Immature natural killer cell (primary cell): ENCODE data around the gene BCAM. TPM values are rescaled to one million over a fixed set of nuclear protein-coding genes. Genes with fewer than 3 reads are reported as not detected.
"Not testable (repeated sequence)": the region's sequence is repeated elsewhere in the genome, so short reads cannot be mapped to it uniquely, and the experiment has no call there.

Experiments used
- DNase-seq, 3 donors: peaks; one replicate each; pipeline ENCODE4 v3.0.0; 2022; ENCODE audit warnings: mixed read lengths in 1 of 3
- H3K27ac Mint-ChIP-seq, 6 donors: one replicate each; pipeline ENCODE4 v1.8.0; 2020; ENCODE audit warnings: mixed read lengths in 6 of 6, mild to moderate bottlenecking in 5 of 6, inconsistent platforms in 4 of 6, moderate library complexity in 3 of 6
- H3K27me3 Mint-ChIP-seq, 3 donors: one replicate each; pipeline ENCODE4 v1.8.0; 2020 to 2021; ENCODE audit warnings: low read depth in 3 of 3, mild to moderate bottlenecking in 3 of 3, mixed read lengths in 3 of 3, moderate library complexity in 3 of 3, inconsistent platforms in 1 of 3
- H3K36me3 Mint-ChIP-seq, 3 donors: one replicate each; pipeline ENCODE4 v1.8.0; 2020; ENCODE audit warnings: mixed read lengths in 3 of 3, inconsistent platforms in 2 of 3, mild to moderate bottlenecking in 2 of 3
- H3K4me1 Mint-ChIP-seq, 2 donors: one replicate each; pipeline ENCODE4 v1.8.0; 2020; ENCODE audit warnings: inconsistent platforms in 2 of 2, mild to moderate bottlenecking in 2 of 2, mixed read lengths in 2 of 2, moderate library complexity in 1 of 2
- H3K4me3 Mint-ChIP-seq, 5 donors: one replicate each; pipeline ENCODE4 v1.8.0; 2020; ENCODE audit warnings: mild to moderate bottlenecking in 5 of 5, mixed read lengths in 5 of 5, inconsistent platforms in 3 of 5, moderate library complexity in 3 of 5
- H3K9me3 Mint-ChIP-seq, 6 donors: one replicate each; pipeline ENCODE4 v1.8.0; 2020; ENCODE audit warnings: mild to moderate bottlenecking in 6 of 6, mixed read lengths in 6 of 6, inconsistent platforms in 4 of 6, moderate library complexity in 3 of 6
- polyA plus RNA-seq, 3 donors: library from polyadenylated mRNA; unstranded; fragments of 300-500 nt; fragmentation: Illumina TruSeq; gene quantifications; one replicate each; pipeline ENCODE4 v1.2.3, GENCODE V29; 2021

The BCAM gene
- polyA plus RNA-seq, 3 donors from 2014 or later: not detected

- no peak for DNase-seq
- peaks cover 2 to 4% of the 10 kb centered on the region in 2 donors for H3K4me1 Mint-ChIP-seq
- no peak overlapping the region for H3K4me3 Mint-ChIP-seq
- peaks cover 4 to 17% (median 6%) of the 10 kb centered on the region in 3 donors for H3K27me3 Mint-ChIP-seq
- no peaks in the 10 kb centered on the region for H3K36me3 Mint-ChIP-seq
- no peaks in the 10 kb centered on the region for H3K9me3 Mint-ChIP-seq
- H3K27ac Mint-ChIP-seq: no peak overlapping the region
Observed at GRCh38 chr19:44857837-44858236, 48.9 kb downstream of the BCAM start.

GRCh38 chr19:44861576-44861975 lies 52.7 kb downstream of the BCAM start:
- H3K27ac Mint-ChIP-seq, H3K9me3 Mint-ChIP-seq, DNase-seq, H3K36me3 Mint-ChIP-seq, H3K4me1 Mint-ChIP-seq, H3K4me3 Mint-ChIP-seq: not testable (repeated sequence)
- H3K27me3 Mint-ChIP-seq: peaks cover 2 to 14% (median 6%) of the 10 kb centered on the region in 3 donors

GRCh38 chr19:44863990-44864389 lies 55.1 kb downstream of the BCAM start:
- Mint-ChIP-seq H3K9me3 (no peaks in the 10 kb centered on the region), H3K27me3 (peaks cover 2 to 14% (median 3%) of the 10 kb centered on the region in 3 donors), H3K4me1 (peaks cover 0 to 5% of the 10 kb centered on the region in 2 donors), H3K36me3 (no peaks in the 10 kb centered on the region), H3K27ac (no peak overlapping the region), H3K4me3 (no peak overlapping the region)
- no peak for DNase-seq

GRCh38 chr19:44865196-44865767 lies 56.4 kb downstream of the BCAM start:
- Mint-ChIP-seq H3K9me3 (no peaks in the 10 kb centered on the region), H3K4me3 (no peak overlapping the region), H3K36me3 (no peaks in the 10 kb centered on the region), H3K27me3 (peaks cover 2 to 14% (median 2%) of the 10 kb centered on the region in 3 donors), H3K27ac (no peak overlapping the region), H3K4me1 (peaks cover 0 to 5% of the 10 kb centered on the region in 2 donors)
- no peak for DNase-seq

GRCh38 chr19:44866664-44867063 lies 57.8 kb downstream of the BCAM start:
- H3K9me3 Mint-ChIP-seq: no peaks in the 10 kb centered on the region
- DNase-seq: no peak
- peaks cover 0 to 5% of the 10 kb centered on the region in 2 donors for H3K4me1 Mint-ChIP-seq
- H3K27ac Mint-ChIP-seq: no peak overlapping the region
- H3K36me3 Mint-ChIP-seq: no peaks in the 10 kb centered on the region
- H3K4me3 Mint-ChIP-seq: no peak overlapping the region
- H3K27me3 Mint-ChIP-seq: peaks cover under 1 to 6% (median 2%) of the 10 kb centered on the region in 3 donors

GRCh38 chr19:44867578-44867977 lies 58.7 kb downstream of the BCAM start:
- no peak overlapping the region for H3K27ac Mint-ChIP-seq

GRCh38 chr19:44869733-44870470 lies 61.0 kb downstream of the BCAM start:
- DNase-seq: no peak
- H3K9me3 Mint-ChIP-seq: no peaks in the 10 kb centered on the region
- no peak overlapping the region for H3K4me3 Mint-ChIP-seq
- no peaks in the 10 kb centered on the region for H3K36me3 Mint-ChIP-seq
- no peak overlapping the region for H3K27ac Mint-ChIP-seq
- peaks cover 0 to 3% (median 0%) of the 10 kb centered on the region in 3 donors for H3K27me3 Mint-ChIP-seq
- H3K4me1 Mint-ChIP-seq: peaks cover 0 to 5% of the 10 kb centered on the region in 2 donors

More at GRCh38 chr19:44867578-44867977, 58.7 kb downstream of the BCAM start:
- Mint-ChIP-seq H3K4me3 (no peak overlapping the region), H3K4me1 (peaks cover 0 to 5% of the 10 kb centered on the region in 2 donors), H3K9me3 (no peaks in the 10 kb centered on the region), H3K27me3 (peaks cover 0 to 3% (median 0%) of the 10 kb centered on the region in 3 donors), H3K36me3 (no peaks in the 10 kb centered on the region)
- DNase-seq: no peak

Other genes starting within 250 kb of the BCAM start
- not detected for gene IGSF23, start 195.5 kb upstream of the BCAM start, polyA plus RNA-seq
- 1 to 10 TPM in 2 of 3 donors, under 1 TPM in 1; 0.87 to 7.3 (median 2.2) TPM for gene PVR, start 165.2 kb upstream of the BCAM start, polyA plus RNA-seq
- under 1 TPM in 1 of 3 donors, not detected in 2; 0.22 TPM for gene CEACAM19, start 137.6 kb upstream of the BCAM start, polyA plus RNA-seq
- gene CEACAM16, start 110.0 kb upstream of the BCAM start, polyA plus RNA-seq: not detected
- 10 to 100 TPM in 2 of 3 donors, 1 to 10 TPM in 1; 5.6 to 10.2 (median 10.2) TPM for gene BCL3, start 60.4 kb upstream of the BCAM start, polyA plus RNA-seq
- not detected for gene CBLC, start 31.2 kb upstream of the BCAM start, polyA plus RNA-seq
- gene NECTIN2, start 37.2 kb downstream of the BCAM start, polyA plus RNA-seq: under 1 TPM in 2 of 3 donors, not detected in 1; 0.09 to 0.34 TPM
- gene TOMM40, start 82.2 kb downstream of the BCAM start, polyA plus RNA-seq: 10 to 100 TPM; 15.5 to 39.7 (median 25.6) TPM
- gene APOE, start 96.7 kb downstream of the BCAM start, polyA plus RNA-seq: not detected
- under 1 TPM in 1 of 3 donors, not detected in 2; 0.47 TPM for gene APOC1, start 105.5 kb downstream of the BCAM start, polyA plus RNA-seq
- not detected for gene APOC4, start 133.1 kb downstream of the BCAM start, polyA plus RNA-seq
- gene APOC2, start 136.9 kb downstream of the BCAM start, polyA plus RNA-seq: 1 to 10 TPM in 1 of 3 donors, not detected in 2; 1.4 TPM
- 10 to 100 TPM; 20.8 to 33.1 (median 21.2) TPM for gene CLPTM1, start 146.3 kb downstream of the BCAM start, polyA plus RNA-seq
- 10 to 100 TPM in 1 of 3 donors, 1 to 10 TPM in 2; 6.0 to 15.4 (median 7.1) TPM for gene RELB, start 192.4 kb downstream of the BCAM start, polyA plus RNA-seq
- gene CLASRP, start 229.9 kb downstream of the BCAM start, polyA plus RNA-seq: 1 to 10 TPM; 2.7 to 9.0 (median 2.9) TPM